ENCODE measurements around the gene LSM14A. TPM values are rescaled to one million over a fixed set of nuclear protein-coding genes. Genes with fewer than 3 reads are reported as not detected.
A peak's percentile ranks its signal among the peaks of the same experiment; 100 is the strongest.
"Not testable (repeated sequence)": the region's sequence is repeated elsewhere in the genome, so short reads cannot be mapped to it uniquely, and the experiment has no call there.

Gene LSM14A
- polyA plus RNA-seq, 3 donors = 73.2 to 91.8 (median 82.7) TPM

GRCh38 chr19:34155686-34156085 is 16.6 kb upstream of the LSM14A start:
- Mint-ChIP-seq H3K4me3 (no peak overlapping the region), H3K36me3 (no peaks in the 10 kb centered on the region), H3K27ac (no peak overlapping the region), H3K27me3 (ENCODE audit: low read depth in 3 of 3) (peaks cover 0 to 4% (median 0%) of the 10 kb centered on the region in 3 donors), H3K4me1 (peaks cover 5% of the 10 kb centered on the region), H3K9me3 (peaks cover 0 to 2% (median 0%) of the 10 kb centered on the region in 7 donors)
- Histone ChIP-seq H3K9me3 (replicated peaks in 1 of 2; ENCODE audit: control insufficient read depth in 1 of 2, insufficient read depth in 1 of 2, low read length in 2 of 2) (no peaks in the 10 kb centered on the region), H3K4me1 (ENCODE audit: control insufficient read depth in 1 of 2, insufficient read depth in 2 of 2, low read length in 2 of 2) (no peaks in the 10 kb centered on the region), H4K20me1 (ENCODE audit: insufficient read depth, low read length) (no peaks in the 10 kb centered on the region), H3K27me3 (ENCODE audit: control insufficient read depth in 2 of 2, insufficient read depth in 2 of 2, low read length in 2 of 2) (no peaks in the 10 kb centered on the region), H2AFZ (ENCODE audit: insufficient read depth, low read depth, low read length, poor library complexity, severe bottlenecking) (no peak overlapping the region), H3K4me3 (replicated peaks in 1 of 3; ENCODE audit: low read depth in 2 of 3, low read length in 3 of 3) (no peak overlapping the region), H3K4me2 (replicated peaks; ENCODE audit: extremely low read depth, low read length, poor library complexity, severe bottlenecking) (no peak overlapping the region), H3K9ac (ENCODE audit: insufficient read depth, low read length, poor library complexity, severe bottlenecking) (no peak overlapping the region), H3K36me3 (replicated peaks in 1 of 2; ENCODE audit: control insufficient read depth in 1 of 2, insufficient read depth in 2 of 2, low read length in 2 of 2) (no peaks in the 10 kb centered on the region), H3K79me2 (ENCODE audit: insufficient read depth, low read length) (no peaks in the 10 kb centered on the region), H3K27ac (ENCODE audit: low read depth in 1 of 2, low read length in 2 of 2) (no peak overlapping the region)
- no peak for TF ChIP-seq CTCF (IDR thresholded peaks at IDR 0.05)
- intact Hi-C loops (cut with micrococcal nuclease) = no loop called here
- 100% methylated on average over 3 of the region's 5 CpGs for WGBS (ENCODE audit: insufficient coverage)
- no peak for DNase-seq

DNA sequence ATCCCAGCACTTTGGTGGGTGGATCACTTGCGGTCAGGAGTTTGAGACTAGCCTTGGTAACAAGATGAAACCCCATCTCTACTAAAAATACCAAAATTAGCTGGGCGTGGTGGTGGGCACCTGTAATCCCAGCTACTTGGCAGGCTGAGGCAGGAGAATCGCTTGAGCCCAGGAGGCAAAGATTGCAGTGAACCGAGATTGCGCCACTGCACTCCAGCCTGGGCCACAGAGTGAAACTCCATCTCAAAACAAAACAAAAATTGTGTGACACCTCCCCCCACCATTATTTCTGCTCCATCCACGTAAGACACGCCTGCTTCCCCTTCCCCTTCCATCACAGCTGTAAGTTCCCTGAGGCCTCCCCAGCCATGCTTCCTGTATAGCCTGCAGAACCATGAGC is 13.3 kb upstream of the LSM14A start:
- H3K36me3 Mint-ChIP-seq; DNase-seq; H3K4me2 ChIP-seq (replicated peaks; ENCODE audit: extremely low read depth, low read length, poor library complexity, severe bottlenecking); H3K27me3 ChIP-seq (ENCODE audit: control insufficient read depth in 2 of 2, insufficient read depth in 2 of 2, low read length in 2 of 2); H3K4me3 Mint-ChIP-seq; H4K20me1 ChIP-seq (ENCODE audit: insufficient read depth, low read length); H3K27ac Mint-ChIP-seq; intact Hi-C loops (cut with micrococcal nuclease); H3K79me2 ChIP-seq (ENCODE audit: insufficient read depth, low read length); H2AFZ ChIP-seq (ENCODE audit: insufficient read depth, low read depth, low read length, poor library complexity, severe bottlenecking); H3K9me3 Mint-ChIP-seq; H3K36me3 ChIP-seq (replicated peaks in 1 of 2; ENCODE audit: control insufficient read depth in 1 of 2, insufficient read depth in 2 of 2, low read length in 2 of 2); H3K4me1 ChIP-seq (ENCODE audit: control insufficient read depth in 1 of 2, insufficient read depth in 2 of 2, low read length in 2 of 2); H3K4me3 ChIP-seq (replicated peaks in 1 of 3; ENCODE audit: low read depth in 2 of 3, low read length in 3 of 3); H3K9ac ChIP-seq (ENCODE audit: insufficient read depth, low read length, poor library complexity, severe bottlenecking); H3K4me1 Mint-ChIP-seq; H3K9me3 ChIP-seq (replicated peaks in 1 of 2; ENCODE audit: control insufficient read depth in 1 of 2, insufficient read depth in 1 of 2, low read length in 2 of 2); H3K27ac ChIP-seq (ENCODE audit: low read depth in 1 of 2, low read length in 2 of 2); H3K27me3 Mint-ChIP-seq (ENCODE audit: low read depth in 3 of 3): not testable (repeated sequence)
- WGBS (ENCODE audit: insufficient coverage) = 70% methylated on average over 7 of the region's 7 CpGs

DNA sequence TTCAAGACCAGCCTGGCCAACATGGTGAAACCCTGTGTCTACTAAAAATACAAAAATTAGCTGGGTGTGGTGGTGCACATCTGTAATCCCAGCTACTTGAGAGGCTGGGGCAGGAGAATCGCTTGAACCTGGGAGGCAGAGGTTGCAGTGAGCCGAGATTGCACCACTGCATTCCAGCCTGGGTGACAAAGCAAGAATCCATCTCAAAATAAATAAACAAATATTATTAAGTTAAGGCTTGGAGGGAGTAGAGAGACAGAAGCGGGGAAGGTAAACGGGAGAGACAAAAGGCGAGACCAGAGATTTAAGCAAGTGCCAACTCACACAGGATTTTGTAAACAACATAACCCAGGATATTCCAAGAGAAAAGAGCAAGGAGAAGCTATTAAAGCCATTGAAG is 12.8 kb upstream of the LSM14A start:
- H3K4me1 ChIP-seq (ENCODE audit: control insufficient read depth in 1 of 2, insufficient read depth in 2 of 2, low read length in 2 of 2); H3K9me3 Mint-ChIP-seq; H3K27me3 Mint-ChIP-seq (ENCODE audit: low read depth in 3 of 3); H2AFZ ChIP-seq (ENCODE audit: insufficient read depth, low read depth, low read length, poor library complexity, severe bottlenecking); H3K4me3 Mint-ChIP-seq; H3K79me2 ChIP-seq (ENCODE audit: insufficient read depth, low read length); intact Hi-C loops (cut with micrococcal nuclease); H4K20me1 ChIP-seq (ENCODE audit: insufficient read depth, low read length); H3K4me1 Mint-ChIP-seq; H3K9me3 ChIP-seq (replicated peaks in 1 of 2; ENCODE audit: control insufficient read depth in 1 of 2, insufficient read depth in 1 of 2, low read length in 2 of 2); DNase-seq; H3K9ac ChIP-seq (ENCODE audit: insufficient read depth, low read length, poor library complexity, severe bottlenecking); H3K27me3 ChIP-seq (ENCODE audit: control insufficient read depth in 2 of 2, insufficient read depth in 2 of 2, low read length in 2 of 2); H3K36me3 Mint-ChIP-seq; H3K36me3 ChIP-seq (replicated peaks in 1 of 2; ENCODE audit: control insufficient read depth in 1 of 2, insufficient read depth in 2 of 2, low read length in 2 of 2); H3K4me2 ChIP-seq (replicated peaks; ENCODE audit: extremely low read depth, low read length, poor library complexity, severe bottlenecking); H3K27ac Mint-ChIP-seq; H3K27ac ChIP-seq (ENCODE audit: low read depth in 1 of 2, low read length in 2 of 2); H3K4me3 ChIP-seq (replicated peaks in 1 of 3; ENCODE audit: low read depth in 2 of 3, low read length in 3 of 3): not testable (repeated sequence)
- WGBS (ENCODE audit: insufficient coverage) = no CpG with 5 or more reads among the region's 5 CpGs

DNA sequence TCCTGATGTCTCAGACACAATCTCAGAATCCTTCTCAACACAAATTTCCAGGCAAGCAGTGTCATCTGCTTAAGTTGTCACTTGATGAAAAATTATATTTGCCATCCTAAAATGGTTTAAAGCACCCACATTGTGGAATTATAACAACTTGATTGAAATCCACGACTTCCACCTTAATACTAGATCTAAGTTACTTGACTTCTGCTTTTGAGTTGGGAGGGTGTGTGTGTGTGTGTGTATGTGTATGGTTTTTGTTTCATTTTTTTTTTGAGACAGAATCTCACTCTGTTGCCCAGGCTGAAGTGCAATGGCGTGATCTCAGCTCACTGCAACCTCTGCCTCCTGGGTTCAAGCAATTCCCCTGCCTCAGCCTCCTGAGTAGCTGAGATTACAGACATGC is 10.4 kb upstream of the LSM14A start:
- H3K79me2 ChIP-seq (ENCODE audit: insufficient read depth, low read length); H3K4me2 ChIP-seq (replicated peaks; ENCODE audit: extremely low read depth, low read length, poor library complexity, severe bottlenecking); H3K4me1 ChIP-seq (ENCODE audit: control insufficient read depth in 1 of 2, insufficient read depth in 2 of 2, low read length in 2 of 2); H3K27me3 ChIP-seq (ENCODE audit: control insufficient read depth in 2 of 2, insufficient read depth in 2 of 2, low read length in 2 of 2); H3K4me3 ChIP-seq (replicated peaks in 1 of 3; ENCODE audit: low read depth in 2 of 3, low read length in 3 of 3); H3K27ac ChIP-seq (ENCODE audit: low read depth in 1 of 2, low read length in 2 of 2); H3K36me3 ChIP-seq (replicated peaks in 1 of 2; ENCODE audit: control insufficient read depth in 1 of 2, insufficient read depth in 2 of 2, low read length in 2 of 2); intact Hi-C loops (cut with micrococcal nuclease); H3K27me3 Mint-ChIP-seq (ENCODE audit: low read depth in 3 of 3); H3K9me3 ChIP-seq (replicated peaks in 1 of 2; ENCODE audit: control insufficient read depth in 1 of 2, insufficient read depth in 1 of 2, low read length in 2 of 2); H3K9ac ChIP-seq (ENCODE audit: insufficient read depth, low read length, poor library complexity, severe bottlenecking); H4K20me1 ChIP-seq (ENCODE audit: insufficient read depth, low read length); H3K36me3 Mint-ChIP-seq; H2AFZ ChIP-seq (ENCODE audit: insufficient read depth, low read depth, low read length, poor library complexity, severe bottlenecking); DNase-seq; H3K9me3 Mint-ChIP-seq: not testable (repeated sequence)
- WGBS (ENCODE audit: insufficient coverage) = 56% methylated on average over 1 of the region's 2 CpGs
- Mint-ChIP-seq H3K27ac (peak overlapping the region in 2 of 7 donors; percentile 6 to 35), H3K4me1 (peaks cover 18% of the 10 kb centered on the region), H3K4me3 (peak overlapping the region in 1 of 2 donors; percentile 51)

Data from CD14-positive monocyte (primary cell).